Left lung (tissue), 10 donors: ENCODE measurements around the gene ARL2BP. TPM values are rescaled to one million over a fixed set of nuclear protein-coding genes. Genes with fewer than 3 reads are reported as not detected.

Experiments
- ATAC-seq: fragments of 200-7000 bp; cut with Tn5 transposase; one replicate; pipeline ENCODE4 v1.9.1; 2020; ENCODE audit warnings: moderate library complexity
- DNase-seq, 4 donors: peaks; one replicate each; pipeline ENCODE4 v3.0.0-alpha.2; 2013 to 2020
- H3K27ac ChIP-seq, 2 donors: fragments of 200-600 bp; sonication (generic) in 1 of 2; one replicate each; pipeline versions ENCODE4 v1.5.0 to v1.8.0; 2020 to 2021
- H3K27me3 ChIP-seq, 2 donors: fragments of 200-600 bp; sonication (generic) in 1 of 2; one replicate each; pipeline versions ENCODE4 v1.5.0 to v1.8.0; 2020 to 2021
- H3K36me3 ChIP-seq, 2 donors: fragments of 200-600 bp; sonication (generic) in 1 of 2; one replicate each; pipeline versions ENCODE4 v1.5.0 to v1.8.0; 2020 to 2021
- H3K4me1 ChIP-seq, 2 donors: fragments of 200-600 bp; one replicate each; pipeline ENCODE4 v1.8.0; 2021
- H3K4me3 ChIP-seq, 2 donors: fragments of 200-600 bp; sonication (generic) in 1 of 2; one replicate each; pipeline versions ENCODE4 v1.5.0 to v1.8.0; 2020 to 2021; ENCODE audit warnings: mild to moderate bottlenecking in 1 of 2
- H3K9me3 ChIP-seq, 2 donors: fragments of 200-600 bp; sonication (generic) in 1 of 2; one replicate each; pipeline versions ENCODE4 v1.5.0 to v1.8.0; 2020 to 2021
- intact Hi-C, 2 donors: fragments of 100-400 bp; cut with DNase I; formaldehyde crosslinking; loops; one replicate each; pipeline versions ENCODE4 v1.11.2 to v1.14.2; 2022
- polyA plus RNA-seq, 6 donors: library from polyadenylated mRNA; unstranded; fragments of 120-200 nt; gene quantifications; one replicate each; pipeline ENCODE4 v1.2.1, GENCODE V29; 2013; ENCODE audit not compliant: insufficient read length in 6 of 6
- total RNA-seq, 2 donors: library from RNA; stranded (reverse); fragmentation: NEBNext Ultra II Directional; extraction: Animal tissue kit (Norgen Biotek cat#: 25700); gene quantifications; one replicate each; pipeline ENCODE4 v1.2.1, GENCODE V29; 2021
- TF ChIP-seq, protein P1 (sequence below), 2 donors: fragments of 200-600 bp; sonication (generic) in 1 of 2; IDR thresholded peaks; one replicate each; pipeline versions ENCODE4 v1.5.0 to v1.8.0; 2021; ENCODE audit warnings: antibody characterized with exemption in 2 of 2
- donor health status: DM: no; HTN: yes; CAD: no.
- donor health status: DM: no; HTN: no; CAD: no.

Gene ARL2BP
- total and polyA plus RNA-seq, 8 donors: 51.4 to 76.1 (median 67.4) TPM

DNA sequence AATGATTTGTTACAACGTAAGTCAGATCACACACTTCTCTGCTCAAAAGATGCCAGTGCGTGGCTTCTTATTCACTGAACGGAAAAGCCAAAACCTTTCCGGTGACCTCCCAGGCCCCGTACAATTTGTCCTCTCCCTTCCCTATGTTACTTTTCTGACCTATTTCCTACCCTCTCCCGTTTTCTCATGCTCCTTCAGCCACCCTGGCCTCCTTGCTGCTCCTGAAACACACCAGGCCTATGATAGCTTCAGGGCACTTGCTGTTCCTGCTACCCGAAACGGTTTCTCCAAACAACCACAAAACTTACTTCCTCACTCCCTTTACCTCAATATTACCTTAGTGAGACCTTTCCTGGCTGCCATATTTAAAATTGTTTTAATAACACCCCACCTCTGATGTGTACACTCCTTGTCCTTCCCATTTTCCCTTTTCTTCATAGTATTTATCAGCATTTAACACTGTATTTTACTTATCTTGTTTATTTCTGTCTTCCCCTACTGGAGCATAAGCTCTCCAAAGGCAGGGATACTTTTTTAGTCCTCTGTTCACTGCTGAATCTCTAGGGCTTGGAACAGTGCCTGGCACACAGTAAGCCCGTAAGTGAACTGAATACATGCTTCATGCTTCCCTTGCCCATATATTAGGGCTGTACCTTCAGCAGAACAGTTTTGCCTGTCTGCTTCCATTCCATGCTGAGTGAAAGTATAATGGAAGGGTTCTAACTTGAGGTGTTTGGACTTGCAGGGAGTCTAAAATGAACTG, 10.9 kb upstream of the ARL2BP start:
- intact Hi-C loops: no loop called here
- H3K4me3 ChIP-seq: no peak overlapping the region
- H3K27ac ChIP-seq: no peak overlapping the region
- no peak for DNase-seq
- no peak for ATAC-seq
- no peaks in the 10 kb centered on the region for H3K9me3 ChIP-seq
- H3K36me3 ChIP-seq: peaks cover 5 to 93% of the 10 kb centered on the region in 2 donors
- H3K27me3 ChIP-seq: no peaks in the 10 kb centered on the region
- peaks cover 0 to 4% of the 10 kb centered on the region in 2 donors for H3K4me1 ChIP-seq
- TF ChIP-seq, protein P1, sequence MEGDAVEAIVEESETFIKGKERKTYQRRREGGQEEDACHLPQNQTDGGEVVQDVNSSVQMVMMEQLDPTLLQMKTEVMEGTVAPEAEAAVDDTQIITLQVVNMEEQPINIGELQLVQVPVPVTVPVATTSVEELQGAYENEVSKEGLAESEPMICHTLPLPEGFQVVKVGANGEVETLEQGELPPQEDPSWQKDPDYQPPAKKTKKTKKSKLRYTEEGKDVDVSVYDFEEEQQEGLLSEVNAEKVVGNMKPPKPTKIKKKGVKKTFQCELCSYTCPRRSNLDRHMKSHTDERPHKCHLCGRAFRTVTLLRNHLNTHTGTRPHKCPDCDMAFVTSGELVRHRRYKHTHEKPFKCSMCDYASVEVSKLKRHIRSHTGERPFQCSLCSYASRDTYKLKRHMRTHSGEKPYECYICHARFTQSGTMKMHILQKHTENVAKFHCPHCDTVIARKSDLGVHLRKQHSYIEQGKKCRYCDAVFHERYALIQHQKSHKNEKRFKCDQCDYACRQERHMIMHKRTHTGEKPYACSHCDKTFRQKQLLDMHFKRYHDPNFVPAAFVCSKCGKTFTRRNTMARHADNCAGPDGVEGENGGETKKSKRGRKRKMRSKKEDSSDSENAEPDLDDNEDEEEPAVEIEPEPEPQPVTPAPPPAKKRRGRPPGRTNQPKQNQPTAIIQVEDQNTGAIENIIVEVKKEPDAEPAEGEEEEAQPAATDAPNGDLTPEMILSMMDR (IDR thresholded peaks at IDR 0.05): no peak

DNA sequence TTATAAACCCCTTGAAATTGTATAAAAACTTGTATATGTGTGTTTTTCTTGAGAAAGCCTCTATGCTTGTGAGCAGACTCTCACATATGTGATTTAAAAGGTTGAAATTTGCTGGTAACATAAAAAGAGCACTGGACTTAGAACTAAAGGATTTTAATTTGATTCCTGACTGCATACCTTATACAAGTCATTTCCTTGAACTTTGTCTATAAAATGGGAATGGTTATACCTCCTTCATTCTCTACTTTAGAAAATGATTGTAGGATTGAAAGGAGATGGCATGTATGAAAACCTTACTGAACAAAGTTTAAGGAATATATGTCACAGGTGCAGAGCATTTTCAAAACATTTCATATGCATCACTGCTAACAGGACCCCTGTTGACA, 10.4 kb upstream of the ARL2BP start:
- Histone ChIP-seq H3K4me3 (no peak overlapping the region), H3K36me3 (peaks cover 5 to 93% of the 10 kb centered on the region in 2 donors), H3K9me3 (no peaks in the 10 kb centered on the region), H3K4me1 (peaks cover 0 to 4% of the 10 kb centered on the region in 2 donors), H3K27ac (no peak overlapping the region), H3K27me3 (no peaks in the 10 kb centered on the region)
- ATAC-seq: no peak
- no peak for DNase-seq
- TF ChIP-seq, protein P1 (IDR thresholded peaks at IDR 0.05): no peak
- intact Hi-C loops: no loop called here

DNA sequence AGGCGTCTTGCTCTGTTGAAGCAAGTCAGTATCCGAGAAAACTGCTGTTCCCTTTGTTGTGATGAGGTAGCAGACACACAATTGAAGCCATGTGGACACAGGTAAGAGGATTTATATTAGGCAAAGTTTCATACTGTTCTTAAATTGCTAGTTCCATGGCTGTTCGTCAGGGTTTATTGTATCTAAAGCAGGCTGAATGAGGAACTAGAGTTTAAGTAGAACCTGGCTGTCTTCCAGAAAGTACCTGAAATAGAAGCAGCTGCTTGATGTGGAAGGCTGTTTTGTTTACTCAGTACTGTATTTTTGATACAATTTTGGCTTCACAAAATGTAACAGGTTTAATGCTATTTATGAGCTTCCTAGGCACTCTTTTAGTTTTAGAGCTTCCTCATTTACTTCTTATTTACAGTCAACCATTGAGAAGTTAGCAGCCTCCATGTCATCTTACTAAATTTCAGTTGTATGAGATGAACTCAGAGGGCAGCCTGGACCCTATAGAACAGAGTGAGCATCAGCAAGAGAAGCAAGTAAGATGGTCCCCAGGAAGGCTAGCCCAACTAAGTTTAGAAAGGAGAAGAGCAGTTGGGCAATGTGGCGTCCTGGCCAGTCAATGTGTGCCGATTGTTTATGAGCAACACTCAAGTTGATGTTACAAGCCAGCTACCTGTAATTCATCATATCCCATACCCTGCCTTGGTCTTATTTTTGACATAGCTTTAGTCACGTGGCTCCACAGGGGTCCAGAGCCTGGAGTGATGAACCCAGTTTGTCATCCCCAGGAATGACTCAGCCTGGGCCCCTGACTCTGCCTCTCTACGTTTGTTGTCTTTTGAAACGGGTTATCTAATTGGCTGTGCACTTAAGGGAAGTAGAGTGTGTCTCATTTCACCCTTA, 9.7 kb upstream of the ARL2BP start:
- Histone ChIP-seq H3K4me1 (peaks cover 0 to 4% of the 10 kb centered on the region in 2 donors), H3K27me3 (no peaks in the 10 kb centered on the region), H3K9me3 (no peaks in the 10 kb centered on the region), H3K4me3 (no peak overlapping the region), H3K36me3 (peaks cover 5 to 87% of the 10 kb centered on the region in 2 donors), H3K27ac (no peak overlapping the region)
- ATAC-seq (peak; percentile 88), DNase-seq (peak in 1 of 4 donors; percentile 66)
- TF ChIP-seq, protein P1 (IDR thresholded peaks at IDR 0.05): no peak
- intact Hi-C loops: no loop called here

DNA sequence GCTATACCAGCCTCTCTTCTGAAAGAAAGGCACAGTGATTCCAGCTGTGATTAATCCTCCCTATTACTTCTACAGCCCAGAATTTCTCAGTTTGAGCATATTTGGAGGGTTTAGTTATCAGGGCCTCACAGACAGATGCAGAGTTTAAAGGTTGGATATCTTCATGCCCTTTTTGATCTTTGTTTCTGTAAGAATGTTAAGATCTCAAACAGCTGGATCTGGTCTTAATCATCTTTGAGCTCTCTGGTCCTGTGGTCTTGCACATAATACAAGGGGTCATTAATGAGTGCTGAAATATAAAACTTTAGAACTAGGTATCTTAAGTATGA, 9.1 kb upstream of the ARL2BP start:
- peaks cover 0 to 7% of the 10 kb centered on the region in 2 donors for H3K4me1 ChIP-seq
- DNase-seq: no peak
- no peaks in the 10 kb centered on the region for H3K9me3 ChIP-seq
- TF ChIP-seq, protein P1 (IDR thresholded peaks at IDR 0.05): no peak
- H3K27me3 ChIP-seq: no peaks in the 10 kb centered on the region
- ATAC-seq: no peak
- peaks cover 5 to 81% of the 10 kb centered on the region in 2 donors for H3K36me3 ChIP-seq
- intact Hi-C loops: no loop called here
- no peak overlapping the region for H3K4me3 ChIP-seq
- H3K27ac ChIP-seq: no peak overlapping the region

DNA sequence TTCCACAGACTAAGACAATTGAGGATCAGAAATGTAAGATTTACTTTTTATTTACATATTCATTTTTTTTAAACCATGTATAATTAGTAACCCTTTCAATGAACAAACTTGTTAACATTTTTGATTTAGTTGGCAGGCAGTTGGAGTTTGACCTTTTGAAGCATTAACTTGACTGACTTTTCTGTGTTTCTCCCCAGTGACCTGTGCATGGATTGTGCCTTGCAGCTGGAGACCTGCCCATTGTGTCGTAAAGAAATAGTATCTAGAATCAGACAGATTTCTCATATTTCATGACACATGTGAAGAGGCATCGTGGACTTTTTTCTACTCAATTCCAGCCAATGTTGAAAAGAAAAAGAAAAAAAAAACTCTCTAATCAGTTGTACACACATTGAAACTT, 6.4 kb upstream of the ARL2BP start:
- intact Hi-C loops: no loop called here
- H3K27ac ChIP-seq: no peak overlapping the region
- peaks cover 0 to 54% of the 10 kb centered on the region in 2 donors for H3K36me3 ChIP-seq
- H3K9me3 ChIP-seq: no peaks in the 10 kb centered on the region
- ATAC-seq (no peak), DNase-seq (no peak)
- H3K27me3 ChIP-seq: no peaks in the 10 kb centered on the region
- TF ChIP-seq, protein P1 (IDR thresholded peaks at IDR 0.05): no peak
- H3K4me1 ChIP-seq: peaks cover 0 to 9% of the 10 kb centered on the region in 2 donors
- H3K4me3 ChIP-seq: no peak overlapping the region
